HEK293 (cell line): ENCODE measurements around the gene TCF7L2.
A peak's percentile ranks its signal among the peaks of the same experiment; 100 is the strongest.

Experiments
- FEZF1 ChIP-seq: fragments of 450-650 bp; formaldehyde crosslinking; IDR thresholded peaks from 2 replicates; pipeline ENCODE4 v1.5.1; 2016; ENCODE audit warnings: missing biosample characterization, missing genetic modification characterization
- HOXA7 ChIP-seq: sonication (generic); formaldehyde crosslinking; IDR thresholded peaks from 2 replicates; pipeline ENCODE4 v1.8.1; 2022; ENCODE audit warnings: missing genetic modification reagents, borderline replicate concordance
- SALL2 ChIP-seq: fragments of 450-650 bp; formaldehyde crosslinking; IDR thresholded peaks from 2 replicates; pipeline ENCODE4 v1.5.0; 2017; ENCODE audit warnings: missing biosample characterization, mild to moderate bottlenecking, missing genetic modification characterization, borderline replicate concordance
- SCRT1 ChIP-seq: fragments of 450-650 bp; formaldehyde crosslinking; IDR thresholded peaks from 2 replicates; pipeline ENCODE4 v1.5.1; 2016; ENCODE audit warnings: missing biosample characterization, missing genetic modification characterization, borderline replicate concordance
- WT1 ChIP-seq: fragments of 450-650 bp; formaldehyde crosslinking; IDR thresholded peaks from 2 replicates; pipeline ENCODE4 v1.5.1; 2016; ENCODE audit warnings: missing biosample characterization, missing genetic modification characterization
- YY1 ChIP-seq: fragments of 450-650 bp; formaldehyde crosslinking; IDR thresholded peaks from 2 replicates; pipeline ENCODE4 v1.5.1; 2018; ENCODE audit warnings: missing biosample characterization, missing genetic modification characterization
- ZFHX2 ChIP-seq: fragments of 450-650 bp; formaldehyde crosslinking; conservative IDR thresholded peaks from 2 replicates; pipeline ENCODE4 v1.5.1; 2016; ENCODE audit warnings: missing biosample characterization, missing genetic modification characterization
- ZNF133 ChIP-seq: fragments of 450-650 bp; formaldehyde crosslinking; IDR thresholded peaks from 2 replicates; pipeline ENCODE4 v1.5.1; 2016; ENCODE audit warnings: missing biosample characterization, missing genetic modification characterization
- ZNF175 ChIP-seq: fragments of 450-650 bp; formaldehyde crosslinking; IDR thresholded peaks from 2 replicates; pipeline ENCODE4 v1.5.1; 2016; ENCODE audit warnings: missing biosample characterization, missing genetic modification characterization
- ZNF211 ChIP-seq: fragments of 450-650 bp; formaldehyde crosslinking; IDR thresholded peaks from 2 replicates; pipeline ENCODE4 v1.5.1; 2016; ENCODE audit warnings: low read depth, missing biosample characterization, missing genetic modification characterization
- ZNF248 ChIP-seq: fragments of 450-650 bp; formaldehyde crosslinking; IDR thresholded peaks from 2 replicates; pipeline ENCODE4 v1.5.1; 2017; ENCODE audit warnings: missing biosample characterization, missing genetic modification characterization
- ZNF335 ChIP-seq: fragments of 450-650 bp; formaldehyde crosslinking; conservative IDR thresholded peaks from 2 replicates; pipeline ENCODE4 v1.5.1; 2016; ENCODE audit warnings: missing biosample characterization, missing genetic modification characterization
- ZNF391 ChIP-seq: fragments of 450-650 bp; formaldehyde crosslinking; IDR thresholded peaks from 2 replicates; pipeline ENCODE4 v1.5.1; 2016; ENCODE audit warnings: low read depth, missing biosample characterization, missing genetic modification characterization, borderline replicate concordance
- ZNF473 ChIP-seq: fragments of 450-650 bp; formaldehyde crosslinking; IDR thresholded peaks from 2 replicates; pipeline ENCODE4 v1.5.1; 2017; ENCODE audit warnings: missing biosample characterization, missing genetic modification characterization
- ZNF514 ChIP-seq: fragments of 450-650 bp; formaldehyde crosslinking; IDR thresholded peaks from 2 replicates; pipeline ENCODE4 v1.5.1; 2016; ENCODE audit warnings: missing biosample characterization, missing genetic modification characterization
- ZNF561 ChIP-seq: fragments of 450-650 bp; IDR thresholded peaks from 2 replicates; pipeline ENCODE4 v1.5.1; 2018; ENCODE audit warnings: missing biosample characterization, missing genetic modification characterization, borderline replicate concordance
- ZNF654 ChIP-seq: fragments of 450-650 bp; formaldehyde crosslinking; IDR thresholded peaks from 2 replicates; pipeline ENCODE4 v1.5.1; 2016; ENCODE audit warnings: low read depth, missing biosample characterization, missing genetic modification characterization
- ZNF677 ChIP-seq: fragments of 450-650 bp; IDR thresholded peaks from 2 replicates; pipeline ENCODE4 v1.5.0; 2018; ENCODE audit warnings: missing biosample characterization, mild to moderate bottlenecking, missing genetic modification characterization, moderate library complexity
- ZNF707 ChIP-seq: fragments of 450-650 bp; formaldehyde crosslinking; IDR thresholded peaks from 2 replicates; pipeline ENCODE4 v1.5.1; 2016; ENCODE audit warnings: missing biosample characterization, missing genetic modification characterization
- ZNF785 ChIP-seq: fragments of 450-650 bp; formaldehyde crosslinking; IDR thresholded peaks from 2 replicates; pipeline ENCODE4 v1.5.1; 2016; ENCODE audit warnings: missing biosample characterization, missing genetic modification characterization
- TF ChIP-seq, protein P1 (sequence below): fragments of 450-650 bp; formaldehyde crosslinking; IDR thresholded peaks from 2 replicates; pipeline ENCODE4 v1.5.1; 2016; ENCODE audit warnings: missing biosample characterization, missing genetic modification characterization, borderline replicate concordance
- TF ChIP-seq, protein P2 (sequence below): fragments of 450-650 bp; formaldehyde crosslinking; IDR thresholded peaks from 2 replicates; pipeline ENCODE4 v1.5.1; 2017; ENCODE audit warnings: missing biosample characterization, missing genetic modification characterization
- TF ChIP-seq, protein P3 (sequence below): fragments of 450-650 bp; formaldehyde crosslinking; IDR thresholded peaks from 2 replicates; pipeline ENCODE4 v1.5.1; 2016; ENCODE audit warnings: missing biosample characterization, missing genetic modification characterization
- TF ChIP-seq, protein P4 (sequence below): fragments of 450-650 bp; formaldehyde crosslinking; IDR thresholded peaks from 2 replicates; pipeline ENCODE4 v1.5.1; 2016; ENCODE audit warnings: missing biosample characterization, missing genetic modification characterization, borderline replicate concordance
- TF ChIP-seq, protein P5 (sequence below): fragments of 450-650 bp; formaldehyde crosslinking; IDR thresholded peaks from 2 replicates; pipeline ENCODE4 v1.5.1; 2016; ENCODE audit warnings: missing biosample characterization, missing genetic modification characterization, borderline replicate concordance

TCF7L2 gene

DNA sequence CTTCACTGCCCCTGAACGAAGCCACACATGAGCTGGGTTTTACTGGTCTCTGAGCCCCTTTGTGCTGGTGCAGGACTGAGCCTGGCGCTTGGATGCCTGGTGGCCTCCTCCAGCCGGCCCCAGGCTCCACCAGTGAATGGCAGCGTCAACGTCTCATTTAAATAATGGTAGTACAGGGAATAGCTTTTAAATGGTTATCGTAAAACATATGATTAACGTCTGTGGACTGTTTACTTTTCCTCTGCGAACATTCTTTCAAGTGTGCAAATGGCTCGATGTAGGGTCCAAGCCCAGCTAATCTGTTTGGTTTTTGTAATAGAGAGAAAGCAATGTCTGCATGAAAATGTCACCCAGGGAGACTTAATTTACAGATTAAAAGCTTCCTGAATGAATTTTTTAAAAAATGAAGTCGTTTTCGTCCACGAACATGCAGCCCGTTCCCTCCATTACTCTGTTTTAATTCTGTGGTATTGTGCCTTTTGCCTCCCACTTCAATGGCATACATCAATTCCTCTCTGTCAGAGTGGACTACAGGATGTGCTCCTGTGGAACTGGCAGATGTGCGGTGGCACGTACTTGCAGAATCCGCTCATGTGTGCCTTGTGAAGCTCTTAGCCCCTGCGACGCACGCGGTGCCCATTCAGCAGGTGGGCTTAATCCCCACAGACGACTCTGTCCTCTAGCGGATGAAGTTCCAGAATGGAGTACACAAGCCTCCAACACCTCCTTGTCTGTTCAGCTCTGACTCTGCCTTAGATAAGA is 192.7 kb downstream of the TCF7L2 start (continued):
- TF ChIP-seq, protein P1, sequence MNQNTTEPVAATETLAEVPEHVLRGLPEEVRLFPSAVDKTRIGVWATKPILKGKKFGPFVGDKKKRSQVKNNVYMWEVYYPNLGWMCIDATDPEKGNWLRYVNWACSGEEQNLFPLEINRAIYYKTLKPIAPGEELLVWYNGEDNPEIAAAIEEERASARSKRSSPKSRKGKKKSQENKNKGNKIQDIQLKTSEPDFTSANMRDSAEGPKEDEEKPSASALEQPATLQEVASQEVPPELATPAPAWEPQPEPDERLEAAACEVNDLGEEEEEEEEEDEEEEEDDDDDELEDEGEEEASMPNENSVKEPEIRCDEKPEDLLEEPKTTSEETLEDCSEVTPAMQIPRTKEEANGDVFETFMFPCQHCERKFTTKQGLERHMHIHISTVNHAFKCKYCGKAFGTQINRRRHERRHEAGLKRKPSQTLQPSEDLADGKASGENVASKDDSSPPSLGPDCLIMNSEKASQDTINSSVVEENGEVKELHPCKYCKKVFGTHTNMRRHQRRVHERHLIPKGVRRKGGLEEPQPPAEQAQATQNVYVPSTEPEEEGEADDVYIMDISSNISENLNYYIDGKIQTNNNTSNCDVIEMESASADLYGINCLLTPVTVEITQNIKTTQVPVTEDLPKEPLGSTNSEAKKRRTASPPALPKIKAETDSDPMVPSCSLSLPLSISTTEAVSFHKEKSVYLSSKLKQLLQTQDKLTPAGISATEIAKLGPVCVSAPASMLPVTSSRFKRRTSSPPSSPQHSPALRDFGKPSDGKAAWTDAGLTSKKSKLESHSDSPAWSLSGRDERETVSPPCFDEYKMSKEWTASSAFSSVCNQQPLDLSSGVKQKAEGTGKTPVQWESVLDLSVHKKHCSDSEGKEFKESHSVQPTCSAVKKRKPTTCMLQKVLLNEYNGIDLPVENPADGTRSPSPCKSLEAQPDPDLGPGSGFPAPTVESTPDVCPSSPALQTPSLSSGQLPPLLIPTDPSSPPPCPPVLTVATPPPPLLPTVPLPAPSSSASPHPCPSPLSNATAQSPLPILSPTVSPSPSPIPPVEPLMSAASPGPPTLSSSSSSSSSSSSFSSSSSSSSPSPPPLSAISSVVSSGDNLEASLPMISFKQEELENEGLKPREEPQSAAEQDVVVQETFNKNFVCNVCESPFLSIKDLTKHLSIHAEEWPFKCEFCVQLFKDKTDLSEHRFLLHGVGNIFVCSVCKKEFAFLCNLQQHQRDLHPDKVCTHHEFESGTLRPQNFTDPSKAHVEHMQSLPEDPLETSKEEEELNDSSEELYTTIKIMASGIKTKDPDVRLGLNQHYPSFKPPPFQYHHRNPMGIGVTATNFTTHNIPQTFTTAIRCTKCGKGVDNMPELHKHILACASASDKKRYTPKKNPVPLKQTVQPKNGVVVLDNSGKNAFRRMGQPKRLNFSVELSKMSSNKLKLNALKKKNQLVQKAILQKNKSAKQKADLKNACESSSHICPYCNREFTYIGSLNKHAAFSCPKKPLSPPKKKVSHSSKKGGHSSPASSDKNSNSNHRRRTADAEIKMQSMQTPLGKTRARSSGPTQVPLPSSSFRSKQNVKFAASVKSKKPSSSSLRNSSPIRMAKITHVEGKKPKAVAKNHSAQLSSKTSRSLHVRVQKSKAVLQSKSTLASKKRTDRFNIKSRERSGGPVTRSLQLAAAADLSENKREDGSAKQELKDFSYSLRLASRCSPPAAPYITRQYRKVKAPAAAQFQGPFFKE (tag by site-specific recombination): no peak
- no peak for TF ChIP-seq ZFHX2 (tag by site-specific recombination)
- no peak for TF ChIP-seq ZNF785 (tag by site-specific recombination)
- no peak for TF ChIP-seq ZNF654 (tag by site-specific recombination)
- no peak for TF ChIP-seq ZNF133 (tag by site-specific recombination)
- no peak for TF ChIP-seq ZNF707
- TF ChIP-seq ZNF677 (tag by site-specific recombination): no peak
- no peak for TF ChIP-seq ZNF175 (tag by site-specific recombination)
- TF ChIP-seq YY1 (tag by site-specific recombination): 0 out of 2 replicates have a peak, but pooled peaks have one; percentile 21
- TF ChIP-seq ZNF561 (tag by site-specific recombination): no peak
- no peak for TF ChIP-seq SCRT1 (tag by site-specific recombination)
- TF ChIP-seq SALL2 (tag by site-specific recombination): no peak
- no peak for TF ChIP-seq ZNF211 (tag by site-specific recombination)
- no peak for TF ChIP-seq ZNF473 (tag by site-specific recombination)
- TF ChIP-seq WT1 (tag by site-specific recombination): no peak
- TF ChIP-seq FEZF1: 0 out of 2 replicates have a peak, but pooled peaks have one; percentile 37
- TF ChIP-seq ZNF335 (tag by site-specific recombination): no peak
- TF ChIP-seq, protein P2, sequence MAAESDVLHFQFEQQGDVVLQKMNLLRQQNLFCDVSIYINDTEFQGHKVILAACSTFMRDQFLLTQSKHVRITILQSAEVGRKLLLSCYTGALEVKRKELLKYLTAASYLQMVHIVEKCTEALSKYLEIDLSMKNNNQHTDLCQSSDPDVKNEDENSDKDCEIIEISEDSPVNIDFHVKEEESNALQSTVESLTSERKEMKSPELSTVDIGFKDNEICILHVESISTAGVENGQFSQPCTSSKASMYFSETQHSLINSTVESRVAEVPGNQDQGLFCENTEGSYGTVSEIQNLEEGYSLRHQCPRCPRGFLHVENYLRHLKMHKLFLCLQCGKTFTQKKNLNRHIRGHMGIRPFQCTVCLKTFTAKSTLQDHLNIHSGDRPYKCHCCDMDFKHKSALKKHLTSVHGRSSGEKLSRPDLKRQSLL (tag by site-specific recombination): no peak
- no peak for TF ChIP-seq ZNF391
- TF ChIP-seq, protein P3, sequence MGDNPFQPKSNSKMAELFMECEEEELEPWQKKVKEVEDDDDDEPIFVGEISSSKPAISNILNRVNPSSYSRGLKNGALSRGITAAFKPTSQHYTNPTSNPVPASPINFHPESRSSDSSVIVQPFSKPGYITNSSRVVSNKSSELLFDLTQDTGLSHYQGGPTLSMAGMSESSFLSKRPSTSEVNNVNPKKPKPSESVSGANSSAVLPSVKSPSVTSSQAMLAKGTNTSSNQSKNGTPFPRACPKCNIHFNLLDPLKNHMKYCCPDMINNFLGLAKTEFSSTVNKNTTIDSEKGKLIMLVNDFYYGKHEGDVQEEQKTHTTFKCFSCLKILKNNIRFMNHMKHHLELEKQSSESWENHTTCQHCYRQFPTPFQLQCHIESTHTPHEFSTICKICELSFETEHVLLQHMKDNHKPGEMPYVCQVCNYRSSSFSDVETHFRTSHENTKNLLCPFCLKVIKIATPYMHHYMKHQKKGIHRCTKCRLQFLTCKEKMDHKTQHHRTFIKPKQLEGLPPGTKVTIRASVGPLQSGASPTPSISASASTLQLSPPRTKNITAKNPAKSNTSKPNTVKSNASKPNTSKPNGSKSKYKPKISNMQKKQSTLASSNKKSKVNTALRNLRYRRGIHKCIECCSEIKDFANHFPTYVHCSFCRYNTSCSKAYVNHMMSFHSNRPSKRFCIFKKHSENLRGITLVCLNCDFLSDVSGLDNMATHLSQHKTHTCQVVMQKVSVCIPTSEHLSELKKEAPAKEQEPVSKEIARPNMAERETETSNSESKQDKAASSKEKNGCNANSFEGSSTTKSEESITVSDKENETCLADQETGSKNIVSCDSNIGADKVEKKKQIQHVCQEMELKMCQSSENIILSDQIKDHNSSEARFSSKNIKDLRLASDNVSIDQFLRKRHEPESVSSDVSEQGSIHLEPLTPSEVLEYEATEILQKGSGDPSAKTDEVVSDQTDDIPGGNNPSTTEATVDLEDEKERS (tag by site-specific recombination): no peak
- TF ChIP-seq, protein P4, sequence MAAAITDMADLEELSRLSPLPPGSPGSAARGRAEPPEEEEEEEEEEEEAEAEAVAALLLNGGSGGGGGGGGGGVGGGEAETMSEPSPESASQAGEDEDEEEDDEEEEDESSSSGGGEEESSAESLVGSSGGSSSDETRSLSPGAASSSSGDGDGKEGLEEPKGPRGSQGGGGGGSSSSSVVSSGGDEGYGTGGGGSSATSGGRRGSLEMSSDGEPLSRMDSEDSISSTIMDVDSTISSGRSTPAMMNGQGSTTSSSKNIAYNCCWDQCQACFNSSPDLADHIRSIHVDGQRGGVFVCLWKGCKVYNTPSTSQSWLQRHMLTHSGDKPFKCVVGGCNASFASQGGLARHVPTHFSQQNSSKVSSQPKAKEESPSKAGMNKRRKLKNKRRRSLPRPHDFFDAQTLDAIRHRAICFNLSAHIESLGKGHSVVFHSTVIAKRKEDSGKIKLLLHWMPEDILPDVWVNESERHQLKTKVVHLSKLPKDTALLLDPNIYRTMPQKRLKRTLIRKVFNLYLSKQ (tag by site-specific recombination): no peak
- no peak for TF ChIP-seq ZNF514 (tag by site-specific recombination)
- TF ChIP-seq, protein P5, sequence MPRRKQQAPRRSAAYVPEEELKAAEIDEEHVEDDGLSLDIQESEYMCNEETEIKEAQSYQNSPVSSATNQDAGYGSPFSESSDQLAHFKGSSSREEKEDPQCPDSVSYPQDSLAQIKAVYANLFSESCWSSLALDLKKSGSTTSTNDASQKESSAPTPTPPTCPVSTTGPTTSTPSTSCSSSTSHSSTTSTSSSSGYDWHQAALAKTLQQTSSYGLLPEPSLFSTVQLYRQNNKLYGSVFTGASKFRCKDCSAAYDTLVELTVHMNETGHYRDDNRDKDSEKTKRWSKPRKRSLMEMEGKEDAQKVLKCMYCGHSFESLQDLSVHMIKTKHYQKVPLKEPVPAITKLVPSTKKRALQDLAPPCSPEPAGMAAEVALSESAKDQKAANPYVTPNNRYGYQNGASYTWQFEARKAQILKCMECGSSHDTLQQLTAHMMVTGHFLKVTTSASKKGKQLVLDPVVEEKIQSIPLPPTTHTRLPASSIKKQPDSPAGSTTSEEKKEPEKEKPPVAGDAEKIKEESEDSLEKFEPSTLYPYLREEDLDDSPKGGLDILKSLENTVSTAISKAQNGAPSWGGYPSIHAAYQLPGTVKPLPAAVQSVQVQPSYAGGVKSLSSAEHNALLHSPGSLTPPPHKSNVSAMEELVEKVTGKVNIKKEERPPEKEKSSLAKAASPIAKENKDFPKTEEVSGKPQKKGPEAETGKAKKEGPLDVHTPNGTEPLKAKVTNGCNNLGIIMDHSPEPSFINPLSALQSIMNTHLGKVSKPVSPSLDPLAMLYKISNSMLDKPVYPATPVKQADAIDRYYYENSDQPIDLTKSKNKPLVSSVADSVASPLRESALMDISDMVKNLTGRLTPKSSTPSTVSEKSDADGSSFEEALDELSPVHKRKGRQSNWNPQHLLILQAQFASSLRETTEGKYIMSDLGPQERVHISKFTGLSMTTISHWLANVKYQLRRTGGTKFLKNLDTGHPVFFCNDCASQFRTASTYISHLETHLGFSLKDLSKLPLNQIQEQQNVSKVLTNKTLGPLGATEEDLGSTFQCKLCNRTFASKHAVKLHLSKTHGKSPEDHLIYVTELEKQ: no peak
- TF ChIP-seq HOXA7 (CRISPR knock-in tag): no peak
- TF ChIP-seq ZNF248: no peak
